ACC112 (cell line): ENCODE measurements around the gene USP9X.
"Not testable (repeated sequence)": the region's sequence is repeated elsewhere in the genome, so short reads cannot be mapped to it uniquely, and the experiment has no call there.

Source experiments
- H2AFZ ChIP-seq: fragments of 200-600 bp; sonication (generic); one replicate; pipeline ENCODE4 v1.6.0; 2017; ENCODE audit warnings: antibody characterized with exemption, low read length; ENCODE audit not compliant: unreplicated experiment
- H3K27ac ChIP-seq: fragments of 200-600 bp; sonication (generic); 2 replicates; pipeline ENCODE4 v1.5.1; 2014; ENCODE audit warnings: low read depth, mild to moderate bottlenecking, antibody characterized with exemption, low read length, moderate library complexity
- H3K27me3 ChIP-seq: fragments of 200-600 bp; sonication (generic); 2 replicates; pipeline ENCODE4 v1.6.1; 2014; ENCODE audit warnings: mild to moderate bottlenecking, antibody characterized with exemption, low read length, moderate library complexity, mixed read lengths; ENCODE audit not compliant: insufficient read depth
- H3K36me3 ChIP-seq: fragments of 200-600 bp; sonication (generic); 2 replicates; pipeline ENCODE4 v1.6.1; 2016; ENCODE audit warnings: mild to moderate bottlenecking, antibody characterized with exemption, low read length, moderate library complexity, mixed read lengths; ENCODE audit not compliant: insufficient read depth
- H3K4me1 ChIP-seq: fragments of 200-600 bp; sonication (generic); one replicate; pipeline ENCODE4 v1.6.1; 2016; ENCODE audit warnings: low read length, mixed read lengths; ENCODE audit not compliant: insufficient read depth, unreplicated experiment, control insufficient read depth
- H3K4me3 ChIP-seq: fragments of 200-600 bp; sonication (generic); 2 replicates; pipeline ENCODE4 v1.5.1; 2014; ENCODE audit warnings: mild to moderate bottlenecking, low read depth, low read length
- H3K79me2 ChIP-seq: fragments of 200-600 bp; sonication (generic); one replicate; pipeline ENCODE4 v1.6.0; 2016; ENCODE audit warnings: low read length; ENCODE audit not compliant: control insufficient read depth, unreplicated experiment, insufficient read depth

USP9X gene

GRCh38 chrX:41184312-41184711 is 99.1 kb downstream of the USP9X start:
- Histone ChIP-seq H3K4me3 (no peak overlapping the region), H2AFZ (no peak overlapping the region), H3K27ac (no peak overlapping the region), H3K4me1 (no peaks in the 10 kb centered on the region), H3K27me3 (no peaks in the 10 kb centered on the region), H3K79me2 (peaks cover 12% of the 10 kb centered on the region), H3K36me3 (peaks cover 12% of the 10 kb centered on the region; the same call in 1 of the 2 replicates)

DNA sequence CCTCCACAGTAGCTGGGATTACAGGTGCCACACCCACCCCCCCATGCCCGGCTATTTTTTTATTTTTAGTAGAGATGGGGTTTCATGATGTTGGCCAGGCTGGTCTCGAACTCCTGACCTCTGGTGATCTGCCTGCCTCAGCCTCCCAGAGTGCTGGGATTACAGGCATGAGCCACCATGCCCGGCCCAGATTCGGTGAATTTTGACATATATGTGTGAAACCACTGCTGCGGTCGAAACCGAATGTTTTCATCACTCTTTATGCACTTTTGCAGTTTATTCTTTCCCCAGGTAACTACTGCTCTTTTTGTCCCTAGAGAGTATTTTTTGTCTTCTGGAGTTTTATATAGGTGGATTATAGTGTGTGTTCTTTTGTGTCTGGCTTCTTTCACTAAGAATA is 101.7 kb downstream of the USP9X start:
- H3K4me3 ChIP-seq, H3K27ac ChIP-seq, H3K4me1 ChIP-seq, H2AFZ ChIP-seq, H3K79me2 ChIP-seq, H3K27me3 ChIP-seq: not testable (repeated sequence)
- H3K36me3 ChIP-seq, result peaks cover 17% of the 10 kb centered on the region; the same call in 1 of the 2 replicates

DNA sequence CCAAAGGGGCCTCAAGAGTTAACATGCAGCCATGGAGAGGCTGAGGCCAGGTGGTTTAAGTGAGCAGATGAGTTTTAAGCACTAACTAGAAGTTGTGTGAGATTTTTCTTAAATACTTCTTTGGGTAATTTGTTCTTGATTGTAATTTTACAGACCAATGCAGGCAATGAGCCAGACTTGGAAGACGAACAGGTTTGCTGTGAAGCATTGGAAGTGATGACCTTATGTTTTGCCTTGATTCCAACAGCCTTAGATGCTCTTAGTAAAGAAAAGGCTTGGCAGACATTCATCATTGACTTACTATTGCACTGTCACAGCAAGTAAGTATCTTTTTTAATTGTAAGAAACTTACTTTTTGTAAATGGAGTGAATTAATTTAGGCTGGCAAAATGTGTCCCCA is 103.9 kb downstream of the USP9X start:
- Histone ChIP-seq H2AFZ (no peak overlapping the region), H3K4me3 (no peak overlapping the region), H3K79me2 (peaks cover 4% of the 10 kb centered on the region), H3K4me1 (no peaks in the 10 kb centered on the region), H3K27ac (no peak overlapping the region), H3K27me3 (no peaks in the 10 kb centered on the region), H3K36me3 (peaks cover 17% of the 10 kb centered on the region; the same call in 1 of the 2 replicates)

- H3K27me3 ChIP-seq, result no peaks in the 10 kb centered on the region
- peaks cover 14% of the 10 kb centered on the region; the same call in 1 of the 2 replicates for H3K36me3 ChIP-seq
- no peak overlapping the region for H2AFZ ChIP-seq
- no peak overlapping the region for H3K27ac ChIP-seq
- no peaks in the 10 kb centered on the region for H3K79me2 ChIP-seq
- no peak overlapping the region for H3K4me3 ChIP-seq
- no peaks in the 10 kb centered on the region for H3K4me1 ChIP-seq
Observed at GRCh38 chrX:41192880-41193279, 107.6 kb downstream of the USP9X start.

DNA sequence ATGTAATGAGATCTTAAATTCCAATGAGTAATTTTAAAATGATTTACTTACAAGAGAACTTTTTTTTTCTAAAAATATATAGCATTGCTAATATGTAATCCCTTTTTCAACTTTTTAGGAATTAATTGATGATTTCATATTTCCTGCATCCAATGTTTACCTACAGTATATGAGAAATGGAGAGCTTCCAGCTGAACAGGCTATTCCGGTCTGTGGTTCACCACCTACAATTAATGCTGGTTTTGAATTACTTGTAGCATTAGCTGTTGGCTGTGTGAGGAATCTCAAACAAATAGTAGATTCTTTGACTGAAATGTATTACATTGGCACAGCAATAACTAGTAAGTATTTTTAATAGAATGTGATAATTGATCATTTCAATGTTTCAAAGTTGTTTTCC is 113.2 kb downstream of the USP9X start:
- no peak overlapping the region for H3K27ac ChIP-seq
- H3K4me3 ChIP-seq, result no peak overlapping the region
- H2AFZ ChIP-seq, result no peak overlapping the region
- no peaks in the 10 kb centered on the region for H3K4me1 ChIP-seq
- H3K79me2 ChIP-seq, result no peaks in the 10 kb centered on the region
- H3K36me3 ChIP-seq, result peaks cover 11% of the 10 kb centered on the region; the same call in 1 of the 2 replicates
- H3K27me3 ChIP-seq, result no peaks in the 10 kb centered on the region

- no peaks in the 10 kb centered on the region for H3K27me3 ChIP-seq
- no peak overlapping the region for H3K27ac ChIP-seq
- H3K36me3 ChIP-seq, result peaks cover 22% of the 10 kb centered on the region
- no peak overlapping the region for H3K4me3 ChIP-seq
- no peak overlapping the region for H2AFZ ChIP-seq
- H3K79me2 ChIP-seq, result no peaks in the 10 kb centered on the region
- no peaks in the 10 kb centered on the region for H3K4me1 ChIP-seq
Observed at GRCh38 chrX:41200785-41201184, 115.5 kb downstream of the USP9X start.

GRCh38 chrX:41209853-41210252 is 124.6 kb downstream of the USP9X start:
- no peaks in the 10 kb centered on the region for H3K27me3 ChIP-seq
- H2AFZ ChIP-seq, result no peak overlapping the region
- no peaks in the 10 kb centered on the region for H3K4me1 ChIP-seq
- H3K27ac ChIP-seq, result no peak overlapping the region
- H3K79me2 ChIP-seq, result no peaks in the 10 kb centered on the region
- no peak overlapping the region for H3K4me3 ChIP-seq
- H3K36me3 ChIP-seq, result peaks cover 41% of the 10 kb centered on the region

GRCh38 chrX:41224605-41225004 is 139.4 kb downstream of the USP9X start:
- Histone ChIP-seq H3K79me2 (no peaks in the 10 kb centered on the region), H2AFZ (no peak overlapping the region), H3K27me3 (no peaks in the 10 kb centered on the region), H3K27ac (no peak overlapping the region), H3K4me1 (peaks cover 3% of the 10 kb centered on the region), H3K4me3 (no peak overlapping the region), H3K36me3 (peaks cover 26% of the 10 kb centered on the region)

GRCh38 chrX:41233988-41234387 is 148.7 kb downstream of the USP9X start:
- no peaks in the 10 kb centered on the region for H3K79me2 ChIP-seq
- no peak overlapping the region for H3K27ac ChIP-seq
- no peak overlapping the region for H2AFZ ChIP-seq
- H3K4me1 ChIP-seq, result peaks cover 11% of the 10 kb centered on the region
- H3K36me3 ChIP-seq, result peaks cover 13% of the 10 kb centered on the region
- no peaks in the 10 kb centered on the region for H3K27me3 ChIP-seq
- no peak overlapping the region for H3K4me3 ChIP-seq

- not testable (repeated sequence) for H3K27ac ChIP-seq, H3K4me3 ChIP-seq, H3K79me2 ChIP-seq, H2AFZ ChIP-seq, H3K27me3 ChIP-seq
- Histone ChIP-seq H3K36me3 (peaks cover 13% of the 10 kb centered on the region), H3K4me1 (peaks cover 11% of the 10 kb centered on the region)
Observed at GRCh38 chrX:41234471-41234870, 149.2 kb downstream of the USP9X start.

DNA sequence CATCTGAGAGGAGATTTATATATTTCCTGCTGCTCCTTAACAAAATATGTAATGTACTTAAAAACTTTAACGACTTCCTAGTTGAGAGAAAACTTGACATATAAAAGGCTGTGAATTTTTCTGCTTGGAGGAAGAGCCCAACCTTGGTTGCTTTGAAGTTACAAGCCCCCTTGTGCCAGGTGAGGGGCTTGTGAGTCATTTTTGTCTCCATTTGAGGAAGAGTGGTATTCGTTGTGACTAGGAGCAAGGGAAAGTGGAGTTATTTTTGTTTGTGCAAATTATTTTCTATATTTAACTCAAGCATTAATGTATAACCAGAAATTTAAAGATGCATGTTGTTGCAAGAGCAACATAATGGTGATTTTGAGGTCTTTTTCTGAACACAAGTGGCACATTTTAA is 149.7 kb downstream of the USP9X start:
- Histone ChIP-seq H3K79me2 (no peaks in the 10 kb centered on the region), H3K4me1 (peaks cover 11% of the 10 kb centered on the region), H3K36me3 (peaks cover 13% of the 10 kb centered on the region), H3K4me3 (no peak overlapping the region), H3K27me3 (no peaks in the 10 kb centered on the region), H3K27ac (no peak overlapping the region), H2AFZ (no peak overlapping the region)
